Activated CD4-positive, alpha-beta T cell treated with anti-CD3 and anti-CD28 coated beads, Interleukin-2, Interleukin-4, amounts not matched to agents 100 ng/mL and 50 ng/mL, durations not matched to agents 16 hours and 8 hours (primary cell): ENCODE results near the gene AICDA.

Experiments
- DNase-seq: peaks from one replicate; pipeline ENCODE4 v3.0.0-alpha.2; 2020; ENCODE audit warnings: low spot score

Gene AICDA

GRCh38 chr12:8554451-8555195 is 58.0 kb downstream of the AICDA start:
- DNase-seq: no peak

DNA sequence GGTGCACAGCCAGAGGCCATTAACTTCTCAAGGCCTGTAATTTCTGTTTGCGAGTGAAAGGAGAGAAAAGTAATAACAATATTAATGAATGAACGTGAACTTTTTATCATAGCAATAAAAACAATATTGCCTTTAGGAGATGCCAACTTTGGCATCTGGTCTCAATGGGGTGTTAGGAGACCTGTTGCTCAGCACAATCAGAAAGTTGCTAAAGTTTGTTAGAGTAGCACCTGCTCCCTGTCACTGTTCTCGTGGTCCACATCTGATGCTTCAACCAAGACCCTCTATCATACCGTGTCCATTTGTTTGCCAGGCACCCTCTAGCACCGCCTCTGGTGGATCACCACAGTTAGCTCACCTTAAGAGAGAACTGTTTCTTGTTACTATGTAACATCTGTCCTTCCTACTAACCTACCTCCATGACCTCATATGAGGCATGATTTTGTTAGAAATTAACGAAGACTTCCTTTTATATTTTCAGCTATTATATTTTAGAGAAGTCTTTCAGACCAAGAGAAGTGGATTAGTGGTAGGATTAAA is 59.5 kb downstream of the AICDA start:
- no peak for DNase-seq
